Stimulated activated CD4-positive, alpha-beta T cell treated with anti-CD3 and anti-CD28 coated beads, Interleukin-15, amount 100 ng/mL, for 48 hours (primary cell): Measurements from ENCODE around the gene OSBP2.
"Not testable (repeated sequence)": the region's sequence is repeated elsewhere in the genome, so short reads cannot be mapped to it uniquely, and the experiment has no call there.

Source experiments
- DNase-seq, 2 donors: peaks; one replicate each; pipeline ENCODE4 v3.0.0-alpha.2; 2020; ENCODE audit warnings: low read depth in 2 of 2

OSBP2 gene

GRCh38 chr22:30679895-30680690 is 14.6 kb upstream of the OSBP2 start:
- DNase-seq = not testable (repeated sequence)

- DNase-seq = no peak
These were observed 13.5 kb upstream of the OSBP2 start for GRCh38 chr22:30680991-30681770.

- DNase-seq = no peak
These were observed 12.8 kb upstream of the OSBP2 start for GRCh38 chr22:30681831-30682230.

GRCh38 chr22:30685178-30685577 is 9.5 kb upstream of the OSBP2 start:
- DNase-seq = no peak

- DNase-seq = no peak
These were observed 7.3 kb upstream of the OSBP2 start for GRCh38 chr22:30687358-30687757.

- DNase-seq = no peak
These were observed 5.1 kb upstream of the OSBP2 start for GRCh38 chr22:30689622-30690021.

GRCh38 chr22:30691204-30691603 is 3.5 kb upstream of the OSBP2 start:
- DNase-seq = no peak

- DNase-seq = peak in 1 of 2 donors; percentile 41
These were observed 469 bp upstream of the OSBP2 start for GRCh38 chr22:30694171-30694639.

GRCh38 chr22:30695351-30695851 is 727 bp downstream of the OSBP2 start:
- no peak for DNase-seq

GRCh38 chr22:30695871-30696655 is 1.4 kb downstream of the OSBP2 start:
- DNase-seq = no peak

- DNase-seq = no peak
These were observed 3.3 kb downstream of the OSBP2 start for GRCh38 chr22:30697975-30698374.

GRCh38 chr22:30701872-30702271 is 7.2 kb downstream of the OSBP2 start:
- no peak for DNase-seq

GRCh38 chr22:30702856-30703255 is 8.2 kb downstream of the OSBP2 start:
- no peak for DNase-seq

- no peak for DNase-seq
These were observed 10.3 kb downstream of the OSBP2 start for GRCh38 chr22:30704978-30705377.

GRCh38 chr22:30705710-30706651 is 11.3 kb downstream of the OSBP2 start:
- DNase-seq = no peak

- DNase-seq = not testable (repeated sequence)
These were observed 15.3 kb downstream of the OSBP2 start for GRCh38 chr22:30709980-30710379.

- no peak for DNase-seq
These were observed 17.4 kb downstream of the OSBP2 start for GRCh38 chr22:30712094-30712493.

GRCh38 chr22:30714062-30714461 is 19.4 kb downstream of the OSBP2 start:
- no peak for DNase-seq

- DNase-seq = no peak
These were observed 22.8 kb downstream of the OSBP2 start for GRCh38 chr22:30717331-30717921.

- DNase-seq = no peak
These were observed 23.3 kb downstream of the OSBP2 start for GRCh38 chr22:30717952-30718351.
